ENCODE results near the gene COX4I1.

COX4I1 gene

DNA sequence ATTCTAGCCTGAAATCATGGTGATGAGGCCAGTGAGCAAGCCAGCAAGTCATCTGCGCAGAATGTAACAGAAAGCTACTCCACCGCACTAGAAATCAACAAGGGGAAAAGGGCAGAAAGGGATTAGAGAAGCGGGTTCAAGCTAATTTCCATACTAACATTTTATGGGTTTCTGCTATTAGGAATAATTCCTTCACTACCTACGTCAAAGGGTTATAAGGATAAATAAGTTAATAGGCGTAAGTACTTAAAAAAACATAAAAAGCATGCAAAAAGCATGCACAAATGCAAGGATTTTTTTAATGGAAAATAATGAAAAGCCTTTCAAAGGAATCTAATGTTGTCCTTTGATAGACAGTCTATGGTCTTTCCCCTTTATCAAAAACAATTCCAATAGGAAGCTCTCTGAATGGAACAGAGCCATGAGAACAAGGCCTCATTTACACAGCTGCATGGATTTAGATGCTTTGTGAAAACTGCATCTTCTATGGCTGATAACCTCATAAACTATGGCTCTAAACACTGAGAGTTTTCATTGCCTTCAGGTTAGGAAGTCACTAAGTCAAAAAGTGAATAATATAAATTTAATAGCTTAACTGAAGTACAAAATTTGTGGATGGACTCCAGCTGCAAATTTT lies 5.7 kb upstream of the COX4I1 start:
- TF ChIP-seq, protein P1, sequence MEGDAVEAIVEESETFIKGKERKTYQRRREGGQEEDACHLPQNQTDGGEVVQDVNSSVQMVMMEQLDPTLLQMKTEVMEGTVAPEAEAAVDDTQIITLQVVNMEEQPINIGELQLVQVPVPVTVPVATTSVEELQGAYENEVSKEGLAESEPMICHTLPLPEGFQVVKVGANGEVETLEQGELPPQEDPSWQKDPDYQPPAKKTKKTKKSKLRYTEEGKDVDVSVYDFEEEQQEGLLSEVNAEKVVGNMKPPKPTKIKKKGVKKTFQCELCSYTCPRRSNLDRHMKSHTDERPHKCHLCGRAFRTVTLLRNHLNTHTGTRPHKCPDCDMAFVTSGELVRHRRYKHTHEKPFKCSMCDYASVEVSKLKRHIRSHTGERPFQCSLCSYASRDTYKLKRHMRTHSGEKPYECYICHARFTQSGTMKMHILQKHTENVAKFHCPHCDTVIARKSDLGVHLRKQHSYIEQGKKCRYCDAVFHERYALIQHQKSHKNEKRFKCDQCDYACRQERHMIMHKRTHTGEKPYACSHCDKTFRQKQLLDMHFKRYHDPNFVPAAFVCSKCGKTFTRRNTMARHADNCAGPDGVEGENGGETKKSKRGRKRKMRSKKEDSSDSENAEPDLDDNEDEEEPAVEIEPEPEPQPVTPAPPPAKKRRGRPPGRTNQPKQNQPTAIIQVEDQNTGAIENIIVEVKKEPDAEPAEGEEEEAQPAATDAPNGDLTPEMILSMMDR (IDR thresholded peaks at IDR 0.05) = no peak
- Histone ChIP-seq H3K9me3 (no peaks in the 10 kb centered on the region), H3K27me3 (no peaks in the 10 kb centered on the region), H3K4me3 (ENCODE audit: low read depth in 1 of 2, low read length in 1 of 2) (no peak overlapping the region), H3K4me1 (ENCODE audit: control insufficient read depth in 1 of 2, insufficient read depth in 1 of 2, low read depth in 1 of 2, low read length in 1 of 2) (peaks cover 8 to 11% of the 10 kb centered on the region in 2 experiments), H3K27ac (no peak overlapping the region), H3K36me3 (peaks cover 58% of the 10 kb centered on the region)

DNA sequence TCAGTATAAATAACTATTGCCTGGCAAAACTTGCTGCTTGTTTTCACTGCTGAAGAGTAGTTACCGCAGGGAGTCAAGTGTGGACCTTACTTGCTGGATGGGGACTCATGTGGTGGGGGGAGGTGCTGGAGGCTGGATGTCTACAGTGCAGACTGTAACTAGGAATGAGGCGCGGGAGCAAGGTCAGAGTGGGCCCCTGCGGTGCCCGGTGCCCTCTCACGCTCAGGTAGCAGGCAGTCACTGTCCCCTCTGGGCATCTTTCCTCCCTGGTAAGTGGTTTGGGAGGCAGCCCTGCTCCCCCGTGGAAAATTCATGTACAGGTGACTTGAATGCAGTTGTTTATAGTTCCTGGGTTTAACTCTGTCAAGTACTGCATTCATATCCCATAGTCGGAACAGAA lies 4.8 kb upstream of the COX4I1 start:
- TF ChIP-seq, protein P1 (IDR thresholded peaks at IDR 0.05) = no peak

DNA sequence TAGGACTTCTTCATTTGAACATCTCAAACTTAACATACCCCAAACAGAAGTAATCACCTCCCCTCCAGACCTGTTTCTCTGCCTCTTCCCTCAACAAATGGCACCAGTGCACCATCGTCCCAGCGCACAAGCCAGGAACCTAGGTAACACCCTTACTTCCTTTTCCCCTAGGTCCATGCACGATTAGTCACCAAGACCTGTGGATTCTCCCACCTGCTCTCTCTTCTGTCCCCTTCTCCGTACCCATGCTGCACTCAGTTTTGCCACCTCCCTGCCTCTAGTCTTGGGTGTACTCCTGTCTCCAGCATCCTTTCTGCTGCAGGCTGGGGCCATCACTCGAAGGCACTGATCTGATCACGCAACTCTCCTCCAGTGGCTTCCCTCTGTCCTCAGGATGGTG lies 3.3 kb upstream of the COX4I1 start:
- H3K9me3 ChIP-seq = no peaks in the 10 kb centered on the region
- H3K4me3 ChIP-seq (ENCODE audit: low read depth in 1 of 2, low read length in 1 of 2) = no peak overlapping the region
- no peaks in the 10 kb centered on the region for H3K27me3 ChIP-seq
- peaks cover 23 to 25% of the 10 kb centered on the region in 2 experiments for H3K4me1 ChIP-seq (ENCODE audit: control insufficient read depth in 1 of 2, insufficient read depth in 1 of 2, low read depth in 1 of 2, low read length in 1 of 2)
- TF ChIP-seq, protein P1 (IDR thresholded peaks at IDR 0.05) = no peak
- no peak overlapping the region for H3K27ac ChIP-seq
- peaks cover 57% of the 10 kb centered on the region for H3K36me3 ChIP-seq

More for the DNA sequence above, 4.8 kb upstream of the COX4I1 start:
- no peaks in the 10 kb centered on the region for H3K9me3 ChIP-seq
- peaks cover 12 to 14% of the 10 kb centered on the region in 2 experiments for H3K4me1 ChIP-seq (ENCODE audit: control insufficient read depth in 1 of 2, insufficient read depth in 1 of 2, low read depth in 1 of 2, low read length in 1 of 2)
- H3K27ac ChIP-seq = no peak overlapping the region
- H3K4me3 ChIP-seq (ENCODE audit: low read depth in 1 of 2, low read length in 1 of 2) = no peak overlapping the region
- H3K27me3 ChIP-seq = no peaks in the 10 kb centered on the region
- peaks cover 55% of the 10 kb centered on the region for H3K36me3 ChIP-seq

DNA sequence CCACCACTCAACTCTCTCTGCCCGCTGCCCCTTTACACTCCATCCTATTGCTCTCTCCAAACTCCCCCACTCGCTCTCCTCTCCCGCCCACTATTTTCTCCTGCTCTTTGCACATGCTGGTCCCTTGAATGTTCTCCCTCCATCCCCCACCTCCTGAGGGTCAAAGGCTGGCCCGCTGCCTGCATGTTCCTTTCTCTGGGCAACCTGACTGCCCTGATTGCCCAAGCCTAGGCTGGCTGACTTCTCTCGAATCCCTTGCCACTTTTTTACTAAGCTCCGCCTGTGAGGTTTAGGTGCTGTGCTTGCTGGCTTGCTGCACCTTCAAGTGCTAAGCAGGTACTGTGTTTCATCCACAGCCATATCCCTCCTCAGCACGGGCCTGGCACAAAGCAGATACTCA lies 2.9 kb upstream of the COX4I1 start:
- TF ChIP-seq, protein P1 (IDR thresholded peaks at IDR 0.05) = no peak
- H3K36me3 ChIP-seq = peaks cover 59% of the 10 kb centered on the region

DNA sequence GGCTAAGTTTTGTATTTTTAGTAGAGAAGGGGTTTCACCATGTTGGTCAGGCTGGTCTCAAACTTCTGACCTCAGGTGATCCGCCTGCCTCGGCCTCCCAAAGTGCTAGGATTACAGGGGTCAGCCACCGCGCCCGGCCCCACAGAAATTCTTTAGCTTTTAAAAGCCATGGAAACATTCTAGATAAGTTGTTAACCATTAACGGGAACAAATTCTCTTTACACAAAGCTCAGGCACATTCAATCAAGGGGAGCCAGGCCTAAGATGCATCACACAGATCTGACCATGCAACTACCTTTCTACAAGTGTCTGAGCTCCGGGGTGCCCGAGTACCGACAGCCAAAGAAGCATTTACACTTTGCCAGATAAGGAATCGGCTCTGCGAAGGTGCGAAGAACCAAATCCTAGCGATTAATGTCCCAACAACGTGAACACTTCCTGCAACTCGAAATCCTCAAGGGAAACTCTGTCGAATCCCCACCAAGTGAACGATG lies 1.2 kb upstream of the COX4I1 start:
- peak overlapping the region; percentile 85 for H3K27ac ChIP-seq
- TF ChIP-seq, protein P1 (IDR thresholded peaks at IDR 0.05) = no peak
- H3K27me3 ChIP-seq = no peaks in the 10 kb centered on the region
- no peaks in the 10 kb centered on the region for H3K9me3 ChIP-seq
- peak overlapping the region; percentile 82 to 84 for H3K4me3 ChIP-seq (ENCODE audit: low read depth in 1 of 2, low read length in 1 of 2)
- H3K36me3 ChIP-seq = peaks cover 62% of the 10 kb centered on the region
- peaks cover 23 to 25% of the 10 kb centered on the region in 2 experiments for H3K4me1 ChIP-seq (ENCODE audit: control insufficient read depth in 1 of 2, insufficient read depth in 1 of 2, low read depth in 1 of 2, low read length in 1 of 2)

More for the DNA sequence above, 2.9 kb upstream of the COX4I1 start:
- no peaks in the 10 kb centered on the region for H3K9me3 ChIP-seq
- no peak overlapping the region for H3K4me3 ChIP-seq (ENCODE audit: low read depth in 1 of 2, low read length in 1 of 2)
- H3K4me1 ChIP-seq (ENCODE audit: control insufficient read depth in 1 of 2, insufficient read depth in 1 of 2, low read depth in 1 of 2, low read length in 1 of 2) = peaks cover 23 to 25% of the 10 kb centered on the region in 2 experiments
- H3K27ac ChIP-seq = no peak overlapping the region
- no peaks in the 10 kb centered on the region for H3K27me3 ChIP-seq

All from neutrophil (primary cell).